Daoy (cell line): ENCODE measurements around the gene SLC33A1. TPM values are rescaled to one million over a fixed set of nuclear protein-coding genes. Genes with fewer than 3 reads are reported as not detected.

Source experiments
- DNase-seq: peaks from one replicate; pipeline ENCODE4 v3.0.0-alpha.2; 2015; ENCODE audit warnings: low read depth
- total RNA-seq: library from RNA; depleted of rRNA; stranded (reverse); fragments of >200 nt; shearing (Covaris generic); gene quantifications from 2 replicates; pipeline ENCODE4 v1.2.3, GENCODE V29; 2014; rRNA removed

SLC33A1 gene
- total RNA-seq, 1 experiment from 2014 or later, result 30.7 TPM

DNA sequence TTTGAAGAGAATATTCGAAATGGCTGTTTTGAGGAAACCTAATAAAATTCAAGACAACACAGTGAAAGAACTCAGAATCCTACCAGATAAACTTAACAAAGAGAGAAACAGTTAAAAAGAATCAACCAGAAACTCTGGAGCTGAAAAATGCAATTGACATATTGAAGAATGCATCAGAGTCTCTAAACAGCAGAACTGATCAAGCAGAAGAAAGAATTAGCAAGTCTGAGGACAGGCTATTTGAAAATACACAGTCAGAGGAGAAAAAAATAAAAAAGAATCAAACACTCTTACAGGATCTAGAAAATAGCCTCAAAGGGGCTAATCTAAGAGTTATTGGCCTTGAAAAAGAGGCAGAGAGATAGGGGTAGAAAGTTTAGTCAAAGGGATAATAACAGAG, 61.7 kb downstream of the SLC33A1 start:
- DNase-seq, result no peak

DNA sequence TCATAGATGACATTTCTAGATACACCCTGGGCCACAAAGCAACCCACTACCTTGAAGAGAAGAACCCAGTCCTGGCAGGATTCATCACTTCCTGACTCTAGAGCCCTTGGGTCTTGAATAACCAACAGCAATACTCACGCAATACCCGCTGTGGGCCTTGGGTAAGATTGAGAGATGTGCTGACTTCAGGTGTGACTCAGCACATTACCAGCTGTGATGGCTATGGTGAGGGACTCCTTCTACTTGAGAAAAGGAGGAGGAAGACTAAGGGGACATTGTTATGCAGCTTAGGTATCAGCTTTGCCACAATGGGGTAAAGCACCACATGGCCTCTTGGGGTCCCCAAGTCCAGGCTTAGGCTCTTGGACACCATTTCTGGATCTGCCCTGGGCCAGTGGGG, 63.0 kb downstream of the SLC33A1 start:
- DNase-seq, result no peak

DNA sequence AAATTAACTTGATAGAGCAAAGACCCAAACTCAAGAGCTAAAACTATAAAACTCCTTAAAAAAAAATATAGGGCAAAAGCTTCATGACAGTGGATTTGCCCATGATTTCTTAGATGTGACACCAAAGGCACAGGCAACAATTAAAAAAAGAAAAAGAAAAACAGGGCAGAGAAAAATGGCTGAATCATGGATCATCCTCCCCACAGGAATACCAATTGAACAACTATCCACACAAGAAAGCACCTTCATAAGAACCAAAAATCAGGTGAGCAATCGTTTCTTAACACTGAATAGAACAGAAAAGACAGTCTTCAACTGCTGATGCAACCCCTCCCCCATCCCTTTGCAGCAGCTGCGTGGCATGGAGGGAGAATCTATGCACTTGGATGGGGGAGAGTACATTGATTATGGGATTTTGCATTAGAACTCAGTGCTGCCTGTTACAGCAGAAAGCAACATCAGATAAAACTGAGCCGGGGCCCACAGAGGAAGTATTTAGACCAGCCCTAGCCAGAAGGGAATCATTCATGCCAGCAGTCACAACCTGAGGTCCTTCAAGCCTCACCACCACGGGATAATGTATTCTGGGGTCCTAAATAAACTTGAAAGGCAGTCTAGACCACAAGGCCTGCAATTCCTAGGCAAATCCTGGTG, 63.8 kb downstream of the SLC33A1 start:
- DNase-seq, result no peak

GRCh38 chr3:155785662-155786295, 68.4 kb downstream of the SLC33A1 start:
- DNase-seq, result no peak

GRCh38 chr3:155782390-155782953, 71.8 kb downstream of the SLC33A1 start:
- no peak for DNase-seq

GRCh38 chr3:155780291-155780690, 73.9 kb downstream of the SLC33A1 start:
- no peak for DNase-seq

- no peak for DNase-seq
Measured at GRCh38 chr3:155778462-155778861, 75.8 kb downstream of the SLC33A1 start.

- DNase-seq, result no peak
Measured at GRCh38 chr3:155772801-155773200, 81.4 kb downstream of the SLC33A1 start.

DNA sequence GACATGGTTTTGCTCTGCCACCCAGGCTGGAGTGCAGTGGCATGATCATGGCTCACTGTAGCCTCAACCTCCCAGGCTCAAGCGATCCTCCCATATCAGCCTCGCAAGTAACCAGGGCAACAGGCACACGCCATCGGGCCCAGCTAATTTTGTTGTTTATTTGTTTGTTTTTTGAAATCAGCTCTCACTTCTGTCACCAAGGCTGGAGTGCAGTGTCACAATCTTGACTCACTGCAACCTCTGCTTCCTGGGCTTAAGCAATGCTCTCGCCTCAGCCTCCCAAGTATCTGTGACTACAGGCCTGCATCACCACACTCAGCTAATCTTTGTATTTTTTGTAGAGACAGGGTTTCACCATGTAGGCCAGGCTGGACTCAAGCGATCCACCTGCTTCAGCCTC, 83.1 kb downstream of the SLC33A1 start:
- DNase-seq, result no peak

Other genes starting within 250 kb of the SLC33A1 start
- gene PLCH1, start 109.4 kb downstream of the SLC33A1 start, total RNA-seq, result 1.5 and 2.0 TPM in 2 replicates
- gene C3orf33, start 48.1 kb downstream of the SLC33A1 start, total RNA-seq, result 2.6 and 10.1 TPM in 2 replicates
- gene GMPS, start 16.2 kb upstream of the SLC33A1 start, total RNA-seq, result 98.7 and 143 TPM in 2 replicates